ENCODE data around the gene RAB44.

DNA sequence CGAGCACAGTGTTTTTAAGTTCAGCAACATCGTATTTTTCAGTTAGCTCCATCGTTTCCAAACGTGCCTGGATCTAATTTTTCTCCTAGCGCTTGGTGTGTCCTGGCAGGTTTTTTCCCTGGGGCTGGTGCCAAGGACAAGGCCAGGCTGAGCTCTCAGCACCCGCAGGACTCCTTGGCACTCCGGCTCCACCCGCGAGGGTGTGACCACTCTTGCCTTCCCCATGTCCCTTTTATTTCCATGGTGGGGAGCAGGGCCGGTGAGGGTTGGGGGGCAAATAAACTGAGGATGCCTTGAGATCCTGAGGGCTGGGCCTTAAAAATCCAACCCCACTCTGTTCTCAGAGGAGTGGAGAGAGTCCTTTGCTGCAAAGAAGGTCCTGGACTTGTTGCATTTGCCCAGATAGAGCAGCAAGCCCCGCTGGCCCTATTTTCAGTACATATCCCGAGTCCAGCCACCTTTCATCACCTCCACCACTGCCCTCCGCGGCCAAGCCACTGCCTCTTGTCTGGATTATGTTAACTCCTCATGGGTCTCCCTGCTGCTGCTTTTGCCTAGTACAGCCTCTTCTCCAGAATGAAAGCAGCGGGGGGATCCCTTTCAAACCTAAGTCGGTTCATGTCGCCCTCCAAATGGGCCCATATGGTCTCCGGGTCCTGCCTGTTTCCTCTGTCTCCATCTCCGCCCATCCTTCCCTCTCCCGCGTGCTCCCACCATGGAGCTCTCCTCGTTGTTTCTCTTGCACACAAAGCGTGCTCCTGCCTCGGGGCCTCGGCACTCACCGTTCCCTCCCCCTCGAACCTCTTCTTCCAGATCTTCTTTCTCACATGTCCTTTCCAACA, 4.5 kb upstream of the RAB44 start:
- no peak for TF ChIP-seq FOS (IDR thresholded peaks at IDR 0.05; ENCODE audit: extremely low read depth, insufficient read length)
- TF ChIP-seq HDAC6 (IDR thresholded peaks at IDR 0.05; ENCODE audit: low read depth, low read length) = no peak
- TF ChIP-seq POLR2AphosphoS2 (IDR thresholded peaks at IDR 0.05; ENCODE audit: low read length) = no peak
- TF ChIP-seq GABPA (tag; conservative IDR thresholded peaks at IDR 0.05; ENCODE audit: low read depth) = no peak
- TF ChIP-seq, protein P1, sequence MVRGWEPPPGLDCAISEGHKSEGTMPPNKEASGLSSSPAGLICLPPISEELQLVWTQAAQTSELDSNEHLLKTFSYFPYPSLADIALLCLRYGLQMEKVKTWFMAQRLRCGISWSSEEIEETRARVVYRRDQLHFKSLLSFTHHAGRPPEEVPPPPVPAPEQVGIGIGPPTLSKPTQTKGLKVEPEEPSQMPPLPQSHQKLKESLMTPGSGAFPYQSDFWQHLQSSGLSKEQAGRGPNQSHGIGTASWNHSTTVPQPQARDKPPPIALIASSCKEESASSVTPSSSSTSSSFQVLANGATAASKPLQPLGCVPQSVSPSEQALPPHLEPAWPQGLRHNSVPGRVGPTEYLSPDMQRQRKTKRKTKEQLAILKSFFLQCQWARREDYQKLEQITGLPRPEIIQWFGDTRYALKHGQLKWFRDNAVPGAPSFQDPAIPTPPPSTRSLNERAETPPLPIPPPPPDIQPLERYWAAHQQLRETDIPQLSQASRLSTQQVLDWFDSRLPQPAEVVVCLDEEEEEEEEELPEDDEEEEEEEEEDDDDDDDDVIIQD (CRISPR knock-in tag; IDR thresholded peaks at IDR 0.05) = no peak
- TF ChIP-seq RAD21 (CRISPR knock-in tag; conservative IDR thresholded peaks at IDR 0.05 in 1 of 2, IDR thresholded peaks at IDR 0.05 in 1 of 2) = no peak
- TF ChIP-seq ZZZ3 (IDR thresholded peaks at IDR 0.05) = no peak
- no peak for TF ChIP-seq HNRNPUL1 (IDR thresholded peaks at IDR 0.05; ENCODE audit: low read length)
- TF ChIP-seq ZNF79 (CRISPR knock-in tag; IDR thresholded peaks at IDR 0.05; ENCODE audit: low read depth) = no peak
- no peak for TF ChIP-seq L3MBTL2 (IDR thresholded peaks at IDR 0.05)
- TF ChIP-seq, protein P2, sequence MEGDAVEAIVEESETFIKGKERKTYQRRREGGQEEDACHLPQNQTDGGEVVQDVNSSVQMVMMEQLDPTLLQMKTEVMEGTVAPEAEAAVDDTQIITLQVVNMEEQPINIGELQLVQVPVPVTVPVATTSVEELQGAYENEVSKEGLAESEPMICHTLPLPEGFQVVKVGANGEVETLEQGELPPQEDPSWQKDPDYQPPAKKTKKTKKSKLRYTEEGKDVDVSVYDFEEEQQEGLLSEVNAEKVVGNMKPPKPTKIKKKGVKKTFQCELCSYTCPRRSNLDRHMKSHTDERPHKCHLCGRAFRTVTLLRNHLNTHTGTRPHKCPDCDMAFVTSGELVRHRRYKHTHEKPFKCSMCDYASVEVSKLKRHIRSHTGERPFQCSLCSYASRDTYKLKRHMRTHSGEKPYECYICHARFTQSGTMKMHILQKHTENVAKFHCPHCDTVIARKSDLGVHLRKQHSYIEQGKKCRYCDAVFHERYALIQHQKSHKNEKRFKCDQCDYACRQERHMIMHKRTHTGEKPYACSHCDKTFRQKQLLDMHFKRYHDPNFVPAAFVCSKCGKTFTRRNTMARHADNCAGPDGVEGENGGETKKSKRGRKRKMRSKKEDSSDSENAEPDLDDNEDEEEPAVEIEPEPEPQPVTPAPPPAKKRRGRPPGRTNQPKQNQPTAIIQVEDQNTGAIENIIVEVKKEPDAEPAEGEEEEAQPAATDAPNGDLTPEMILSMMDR (IDR thresholded peaks at IDR 0.05 in 2 of 3, conservative IDR thresholded peaks at IDR 0.05 in 1 of 3; ENCODE audit: insufficient read depth in 2 of 3, low read depth in 1 of 3, low read length in 3 of 3) = no peak

All from K562 (cell line).